ELF-1 (cell line): Measurements from ENCODE around the gene QKI.

Experiments
- DNase-seq: peaks from one replicate; pipeline ENCODE4 v3.0.0-alpha.2; 2016; ENCODE audit warnings: low read depth, low spot score

QKI gene

GRCh38 chr6:163391985-163392384, 22.5 kb upstream of the QKI start:
- no peak for DNase-seq

GRCh38 chr6:163392533-163392932, 22.0 kb upstream of the QKI start:
- DNase-seq, result no peak

- no peak for DNase-seq
Measured at GRCh38 chr6:163393923-163394322, 20.6 kb upstream of the QKI start.

- no peak for DNase-seq
Measured at GRCh38 chr6:163394659-163395058, 19.9 kb upstream of the QKI start.

- DNase-seq, result no peak
Measured at GRCh38 chr6:163395122-163395830, 19.2 kb upstream of the QKI start.

GRCh38 chr6:163395831-163396185, 18.7 kb upstream of the QKI start:
- DNase-seq, result no peak

- DNase-seq, result no peak
Measured at GRCh38 chr6:163397326-163397725, 17.2 kb upstream of the QKI start.

GRCh38 chr6:163398115-163398514, 16.4 kb upstream of the QKI start:
- DNase-seq, result no peak

- no peak for DNase-seq
Measured at GRCh38 chr6:163398815-163399214, 15.7 kb upstream of the QKI start.

GRCh38 chr6:163400509-163400908, 14.0 kb upstream of the QKI start:
- no peak for DNase-seq

- DNase-seq, result no peak
Measured at GRCh38 chr6:163401039-163401885, 13.3 kb upstream of the QKI start.

- no peak for DNase-seq
Measured at GRCh38 chr6:163402616-163403015, 11.9 kb upstream of the QKI start.

- no peak for DNase-seq
Measured at GRCh38 chr6:163404825-163405265, 9.7 kb upstream of the QKI start.

- no peak for DNase-seq
Measured at GRCh38 chr6:163405412-163406309, 8.9 kb upstream of the QKI start.

- no peak for DNase-seq
Measured at GRCh38 chr6:163406366-163406765, 8.2 kb upstream of the QKI start.

GRCh38 chr6:163406830-163407229, 7.7 kb upstream of the QKI start:
- DNase-seq, result no peak

GRCh38 chr6:163408352-163408991, 6.0 kb upstream of the QKI start:
- DNase-seq, result no peak

GRCh38 chr6:163409712-163410111, 4.8 kb upstream of the QKI start:
- no peak for DNase-seq

- no peak for DNase-seq
Measured at GRCh38 chr6:163412341-163412740, 2.2 kb upstream of the QKI start.

GRCh38 chr6:163412801-163413344, 1.6 kb upstream of the QKI start:
- DNase-seq, result no peak
